Loucy (cell line): ENCODE measurements around the gene DENND4A.

Experiments
- H2AFZ ChIP-seq: fragments of 200-600 bp; sonication (generic); 2 replicates; pipeline ENCODE4 v1.6.0; 2016; ENCODE audit warnings: antibody characterized with exemption, mild to moderate bottlenecking, low read length, moderate library complexity
- H3F3A ChIP-seq: fragments of 200-600 bp; 2 replicates; pipeline ENCODE4 v1.6.0; 2016; ENCODE audit warnings: antibody characterized with exemption, low read depth, mild to moderate bottlenecking
- H3K27me3 ChIP-seq: fragments of 200-600 bp; sonication (generic); 2 replicates; pipeline ENCODE4 v1.6.1; 2014; ENCODE audit warnings: low read length, mild to moderate bottlenecking; ENCODE audit not compliant: insufficient read depth, poor library complexity, severe bottlenecking
- H3K36me3 ChIP-seq: fragments of 200-600 bp; sonication (generic); 2 replicates; pipeline ENCODE4 v1.6.1; 2016; ENCODE audit warnings: low read length; ENCODE audit not compliant: insufficient read depth
- H3K4me1 ChIP-seq: fragments of 200-600 bp; sonication (generic); 2 replicates; pipeline ENCODE4 v1.5.1; 2014; ENCODE audit warnings: low read length, mild to moderate bottlenecking; ENCODE audit not compliant: insufficient read depth, poor library complexity, severe bottlenecking
- H3K4me2 ChIP-seq: fragments of 200-600 bp; sonication (generic); 2 replicates; pipeline ENCODE4 v1.6.0; 2014; ENCODE audit warnings: antibody characterized with exemption, low read length, low read depth, mild to moderate bottlenecking; ENCODE audit not compliant: poor library complexity, severe bottlenecking
- H3K4me3 ChIP-seq: fragments of 200-600 bp; sonication (generic); 2 replicates; pipeline ENCODE4 v1.5.1; 2014; ENCODE audit warnings: low read length, mild to moderate bottlenecking, mixed read lengths; ENCODE audit not compliant: poor library complexity, severe bottlenecking
- H3K79me2 ChIP-seq: fragments of 200-600 bp; sonication (generic); 2 replicates; pipeline ENCODE4 v1.6.1; 2014; ENCODE audit warnings: low read length; ENCODE audit not compliant: insufficient read depth
- H3K9ac ChIP-seq: fragments of 200-600 bp; sonication (generic); 2 replicates; pipeline ENCODE4 v1.6.0; 2014; ENCODE audit warnings: mild to moderate bottlenecking, low read depth, low read length, moderate library complexity; ENCODE audit not compliant: poor library complexity, severe bottlenecking
- H3K9me2 ChIP-seq: fragments of 200-600 bp; sonication (generic); replicated peaks from 2 replicates; pipeline ENCODE4 v1.6.1; 2016; ENCODE audit warnings: low read depth, low read length, mixed read lengths
- H3K9me3 ChIP-seq: fragments of 200-600 bp; sonication (generic); 2 replicates; pipeline ENCODE4 v1.6.1; 2014; ENCODE audit warnings: mild to moderate bottlenecking, antibody characterized with exemption, low read length, low read depth; ENCODE audit not compliant: insufficient read depth
- H4K20me1 ChIP-seq: fragments of 200-600 bp; sonication (generic); 2 replicates; pipeline ENCODE4 v1.6.0; 2014; ENCODE audit warnings: antibody characterized with exemption, low read length, mild to moderate bottlenecking; ENCODE audit not compliant: insufficient read depth, poor library complexity, severe bottlenecking
- EZH2phosphoT487 ChIP-seq: fragments of 200-600 bp; IDR thresholded peaks from 2 replicates; pipeline ENCODE4 v1.6.1; 2018; ENCODE audit warnings: antibody characterized with exemption, mild to moderate bottlenecking, moderate library complexity, borderline replicate concordance
- TF ChIP-seq, protein P1 (sequence below): fragments of 200-600 bp; sonication (generic); conservative IDR thresholded peaks from 2 replicates; pipeline ENCODE4 v1.5.1; 2014; ENCODE audit warnings: mild to moderate bottlenecking, antibody characterized with exemption, low read length

Gene DENND4A

DNA sequence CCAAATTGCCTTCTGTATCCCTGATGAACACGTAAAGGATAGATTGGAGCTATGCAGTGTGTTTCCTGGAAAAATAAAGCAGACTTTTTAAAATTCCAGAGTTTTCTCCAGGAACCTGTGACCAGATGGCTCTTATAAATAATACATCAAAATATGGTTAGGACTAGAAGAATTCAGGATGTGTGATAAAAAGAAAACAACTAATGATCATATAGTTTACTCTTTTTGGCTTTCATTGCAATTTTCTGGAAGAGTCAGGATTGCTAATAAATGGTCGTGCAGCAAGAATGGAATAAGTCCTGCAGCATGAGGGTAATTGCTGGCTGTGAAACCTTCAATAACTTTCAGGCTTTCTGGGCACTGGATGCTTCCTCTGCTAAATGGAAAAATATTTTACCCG is 30.2 kb upstream of the DENND4A start:
- no peak overlapping the region for H3K9ac ChIP-seq
- H3K27me3 ChIP-seq: no peaks in the 10 kb centered on the region
- no peaks in the 10 kb centered on the region for H3K9me3 ChIP-seq
- TF ChIP-seq, protein P1, sequence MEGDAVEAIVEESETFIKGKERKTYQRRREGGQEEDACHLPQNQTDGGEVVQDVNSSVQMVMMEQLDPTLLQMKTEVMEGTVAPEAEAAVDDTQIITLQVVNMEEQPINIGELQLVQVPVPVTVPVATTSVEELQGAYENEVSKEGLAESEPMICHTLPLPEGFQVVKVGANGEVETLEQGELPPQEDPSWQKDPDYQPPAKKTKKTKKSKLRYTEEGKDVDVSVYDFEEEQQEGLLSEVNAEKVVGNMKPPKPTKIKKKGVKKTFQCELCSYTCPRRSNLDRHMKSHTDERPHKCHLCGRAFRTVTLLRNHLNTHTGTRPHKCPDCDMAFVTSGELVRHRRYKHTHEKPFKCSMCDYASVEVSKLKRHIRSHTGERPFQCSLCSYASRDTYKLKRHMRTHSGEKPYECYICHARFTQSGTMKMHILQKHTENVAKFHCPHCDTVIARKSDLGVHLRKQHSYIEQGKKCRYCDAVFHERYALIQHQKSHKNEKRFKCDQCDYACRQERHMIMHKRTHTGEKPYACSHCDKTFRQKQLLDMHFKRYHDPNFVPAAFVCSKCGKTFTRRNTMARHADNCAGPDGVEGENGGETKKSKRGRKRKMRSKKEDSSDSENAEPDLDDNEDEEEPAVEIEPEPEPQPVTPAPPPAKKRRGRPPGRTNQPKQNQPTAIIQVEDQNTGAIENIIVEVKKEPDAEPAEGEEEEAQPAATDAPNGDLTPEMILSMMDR: no peak
- TF ChIP-seq EZH2phosphoT487: no peak
- H3K4me1 ChIP-seq: peaks cover 20% of the 10 kb centered on the region
- H4K20me1 ChIP-seq: no peaks in the 10 kb centered on the region
- H3F3A ChIP-seq: no peaks in the 10 kb centered on the region
- no peak overlapping the region for H2AFZ ChIP-seq
- H3K9me2 ChIP-seq: no peaks in the 10 kb centered on the region
- no peak overlapping the region for H3K4me3 ChIP-seq
- H3K4me2 ChIP-seq: no peak overlapping the region
- no peaks in the 10 kb centered on the region for H3K36me3 ChIP-seq
- no peaks in the 10 kb centered on the region for H3K79me2 ChIP-seq

DNA sequence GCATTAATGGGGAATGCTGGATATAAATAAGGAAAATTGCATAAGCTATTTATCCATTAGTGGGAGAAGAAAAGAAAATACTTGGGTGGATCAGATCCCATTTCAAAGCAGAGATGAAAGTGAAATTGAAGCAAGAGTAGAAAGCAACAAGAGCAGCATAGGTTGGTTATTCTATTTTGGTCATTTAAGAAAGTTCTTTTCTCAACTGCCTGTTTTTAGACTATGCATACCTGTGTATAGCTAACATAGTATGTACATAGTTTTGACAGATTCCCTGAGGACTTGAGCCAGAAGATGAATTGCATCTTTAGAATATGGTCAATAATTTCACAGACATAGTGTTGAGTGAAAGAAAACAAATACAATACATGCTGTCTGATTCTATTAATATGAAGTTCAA is 29.0 kb upstream of the DENND4A start:
- no peaks in the 10 kb centered on the region for H3F3A ChIP-seq
- H3K36me3 ChIP-seq: no peaks in the 10 kb centered on the region
- no peaks in the 10 kb centered on the region for H3K9me3 ChIP-seq
- no peaks in the 10 kb centered on the region for H4K20me1 ChIP-seq
- H3K79me2 ChIP-seq: no peaks in the 10 kb centered on the region
- H3K4me2 ChIP-seq: no peak overlapping the region
- no peaks in the 10 kb centered on the region for H3K9me2 ChIP-seq
- no peaks in the 10 kb centered on the region for H3K27me3 ChIP-seq
- H3K4me3 ChIP-seq: no peak overlapping the region
- TF ChIP-seq EZH2phosphoT487: no peak
- TF ChIP-seq, protein P1: no peak
- no peak overlapping the region for H2AFZ ChIP-seq
- no peak overlapping the region for H3K9ac ChIP-seq
- peaks cover 20% of the 10 kb centered on the region for H3K4me1 ChIP-seq

DNA sequence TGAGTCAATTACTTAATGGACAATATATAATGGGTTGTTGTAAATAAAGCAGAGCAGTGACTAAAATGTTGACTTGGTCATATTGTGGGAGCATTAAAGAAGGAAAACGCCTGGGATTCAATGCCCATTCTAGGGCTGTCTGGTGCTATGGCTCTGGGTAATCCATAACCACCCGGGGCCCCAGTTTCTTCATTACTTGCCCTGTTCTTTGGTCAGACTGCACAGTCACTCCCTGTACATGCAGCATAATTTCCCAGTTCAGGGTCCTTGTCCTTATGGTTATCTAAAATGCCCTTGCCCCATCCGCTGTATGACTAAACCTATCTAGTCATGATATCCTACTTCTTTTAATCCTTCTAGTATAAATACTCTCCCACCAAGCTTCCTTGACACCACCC is 27.5 kb upstream of the DENND4A start:
- H3K4me1 ChIP-seq: peaks cover 20% of the 10 kb centered on the region
- H3K79me2 ChIP-seq: no peaks in the 10 kb centered on the region
- TF ChIP-seq EZH2phosphoT487: no peak
- TF ChIP-seq, protein P1: no peak
- no peaks in the 10 kb centered on the region for H3K9me2 ChIP-seq
- H3K9ac ChIP-seq: no peak overlapping the region
- no peaks in the 10 kb centered on the region for H3K27me3 ChIP-seq
- no peak overlapping the region for H2AFZ ChIP-seq
- H3F3A ChIP-seq: no peaks in the 10 kb centered on the region
- H3K9me3 ChIP-seq: no peaks in the 10 kb centered on the region
- no peaks in the 10 kb centered on the region for H3K36me3 ChIP-seq
- H4K20me1 ChIP-seq: no peaks in the 10 kb centered on the region
- peak overlapping the region; percentile 43 for H3K4me3 ChIP-seq
- H3K4me2 ChIP-seq: peak overlapping the region; percentile 66
